Activated B cell treated with CpG ODN at 0.5 μM for 24 hours (primary cell): ENCODE results near the gene ZNF292. TPM values are rescaled to one million over a fixed set of nuclear protein-coding genes. Genes with fewer than 3 reads are reported as not detected.
A peak's percentile ranks its signal among the peaks of the same experiment; 100 is the strongest.
"Not testable (repeated sequence)": the region's sequence is repeated elsewhere in the genome, so short reads cannot be mapped to it uniquely, and the experiment has no call there.

ENCODE experiments used
- ATAC-seq: fragments of 200-7000 bp; cut with Tn5 transposase; one replicate; pipeline ENCODE4 v1.10.0; 2021; ENCODE audit warnings: low read depth, mild to moderate bottlenecking, moderate library complexity
- CTCF ChIA-PET: fragments of 350-600 bp; sonication (Branson Sonifier 250); formaldehyde crosslinking; loops from one replicate; lab custom pipeline; 2021; ENCODE audit warnings: antibody characterized with exemption; lab: Charles Lee
- POLR2A ChIA-PET: fragments of 350-600 bp; sonication (Branson Sonifier 250); formaldehyde crosslinking; loops from one replicate; lab custom pipeline; 2021; ENCODE audit warnings: antibody characterized with exemption; lab: Charles Lee
- DNase-seq: peaks from one replicate; pipeline ENCODE4 v3.0.0; 2022
- H3K27ac Mint-ChIP-seq: one replicate; pipeline ENCODE4 v1.8.0; 2020; ENCODE audit warnings: mixed read lengths
- H3K27me3 Mint-ChIP-seq: one replicate; pipeline ENCODE4 v1.8.0; 2021; ENCODE audit warnings: mixed read lengths
- H3K36me3 Mint-ChIP-seq: one replicate; pipeline ENCODE4 v1.8.0; 2021; ENCODE audit warnings: low read depth, mixed read lengths
- H3K4me1 Mint-ChIP-seq: one replicate; pipeline ENCODE4 v1.8.0; 2021; ENCODE audit warnings: mixed read lengths
- H3K4me3 Mint-ChIP-seq: one replicate; pipeline ENCODE4 v1.8.0; 2020; ENCODE audit warnings: mild to moderate bottlenecking, mixed read lengths
- H3K9me3 Mint-ChIP-seq: one replicate; pipeline ENCODE4 v1.8.0; 2020; ENCODE audit warnings: mixed read lengths
- intact Hi-C: fragments of 100-400 bp; cut with micrococcal nuclease; formaldehyde crosslinking; loops from one replicate; pipeline ENCODE4 v1.15.1; 2024
- total RNA-seq: library from RNA; stranded (reverse); gene quantifications from 2 replicates; pipeline ENCODE4 v1.2.3, GENCODE V29; 2022
- TF ChIP-seq, protein P1 (sequence below): fragments of 200-600 bp; IDR thresholded peaks from one replicate; pipeline ENCODE4 v1.8.0; 2022; ENCODE audit warnings: antibody characterized with exemption, mild to moderate bottlenecking

Gene ZNF292
- total RNA-seq, 1 donor from 2014 or later = 66.6 TPM

DNA sequence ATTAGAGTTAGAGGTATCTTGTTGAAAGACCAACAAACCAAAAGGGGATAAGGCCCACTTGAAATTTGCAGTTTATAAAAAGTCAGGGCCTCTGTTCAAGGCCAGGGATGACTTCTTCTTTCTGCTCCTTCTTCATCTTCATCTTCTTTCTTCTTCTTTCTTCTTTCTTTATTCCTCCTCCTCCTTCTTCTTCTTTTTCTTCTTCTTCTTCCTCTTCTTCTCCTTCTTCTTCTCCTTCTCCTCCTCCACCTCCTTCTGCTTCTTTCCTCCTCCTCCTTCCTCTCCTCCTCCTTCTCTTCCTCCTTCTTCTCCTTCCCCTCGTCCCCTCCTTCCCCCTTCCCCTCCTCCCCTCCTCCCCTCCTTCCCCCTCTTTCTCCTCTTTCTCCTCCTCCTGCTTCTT lies 18.4 kb upstream of the ZNF292 start:
- ATAC-seq (no peak), DNase-seq (no peak)
- ChIA-PET CTCF (interaction anchor here (0.6 to 1.6 kb wide), 3 partner anchors 74 to 371 kb away, joined by 3 to 4 read pairs (median 4); no protein-coding TSS in a partner anchor), POLR2A (no interaction called here)
- no peaks in the 10 kb centered on the region for H3K36me3 Mint-ChIP-seq
- no peaks in the 10 kb centered on the region for H3K9me3 Mint-ChIP-seq
- intact Hi-C loops = loop anchor here (5.0 kb wide), 2 partner anchors 185 to 370 kb away; partner anchors contain the start of gene SMIM8
- TF ChIP-seq, protein P1, sequence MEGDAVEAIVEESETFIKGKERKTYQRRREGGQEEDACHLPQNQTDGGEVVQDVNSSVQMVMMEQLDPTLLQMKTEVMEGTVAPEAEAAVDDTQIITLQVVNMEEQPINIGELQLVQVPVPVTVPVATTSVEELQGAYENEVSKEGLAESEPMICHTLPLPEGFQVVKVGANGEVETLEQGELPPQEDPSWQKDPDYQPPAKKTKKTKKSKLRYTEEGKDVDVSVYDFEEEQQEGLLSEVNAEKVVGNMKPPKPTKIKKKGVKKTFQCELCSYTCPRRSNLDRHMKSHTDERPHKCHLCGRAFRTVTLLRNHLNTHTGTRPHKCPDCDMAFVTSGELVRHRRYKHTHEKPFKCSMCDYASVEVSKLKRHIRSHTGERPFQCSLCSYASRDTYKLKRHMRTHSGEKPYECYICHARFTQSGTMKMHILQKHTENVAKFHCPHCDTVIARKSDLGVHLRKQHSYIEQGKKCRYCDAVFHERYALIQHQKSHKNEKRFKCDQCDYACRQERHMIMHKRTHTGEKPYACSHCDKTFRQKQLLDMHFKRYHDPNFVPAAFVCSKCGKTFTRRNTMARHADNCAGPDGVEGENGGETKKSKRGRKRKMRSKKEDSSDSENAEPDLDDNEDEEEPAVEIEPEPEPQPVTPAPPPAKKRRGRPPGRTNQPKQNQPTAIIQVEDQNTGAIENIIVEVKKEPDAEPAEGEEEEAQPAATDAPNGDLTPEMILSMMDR = no peak
- H3K4me1 Mint-ChIP-seq = peaks cover 3% of the 10 kb centered on the region
- peaks cover 4% of the 10 kb centered on the region for H3K27me3 Mint-ChIP-seq
- H3K27ac Mint-ChIP-seq = no peak overlapping the region
- no peak overlapping the region for H3K4me3 Mint-ChIP-seq

- ChIA-PET CTCF (interaction anchor here (0.8 to 2.6 kb wide), 19 partner anchors 8 to 1732 kb away, joined by 3 to 12 read pairs (median 4); partner anchors contain the start of gene ZNF292), POLR2A (no interaction called here)
- Mint-ChIP-seq H3K4me3 (no peak overlapping the region), H3K4me1 (peaks cover 3% of the 10 kb centered on the region), H3K36me3 (no peaks in the 10 kb centered on the region), H3K9me3 (no peaks in the 10 kb centered on the region), H3K27me3 (peaks cover 4% of the 10 kb centered on the region), H3K27ac (no peak overlapping the region)
- peak; percentile 69 for ATAC-seq
- TF ChIP-seq, protein P1 = peak; percentile 66
- intact Hi-C loops = loop anchor here (1.0 to 5.0 kb wide), 6 partner anchors 16 to 1731 kb away; partner anchors contain the start of genes SMIM8 and ZNF292
- DNase-seq = no peak
Observed at GRCh38 chr6:87139236-87139635, 16.1 kb upstream of the ZNF292 start.

GRCh38 chr6:87139927-87140326 lies 15.4 kb upstream of the ZNF292 start:
- ChIA-PET POLR2A (interaction anchor here (1.0 kb wide), 1 partner anchor 14 kb away, joined by 4 read pairs; no protein-coding TSS in a partner anchor), CTCF (interaction anchor here (0.8 to 2.6 kb wide), 12 partner anchors 12 to 1731 kb away, joined by 3 to 12 read pairs (median 4); no protein-coding TSS in a partner anchor)
- H3K27ac Mint-ChIP-seq, DNase-seq, ATAC-seq, H3K27me3 Mint-ChIP-seq, H3K9me3 Mint-ChIP-seq, H3K4me3 Mint-ChIP-seq, H3K4me1 Mint-ChIP-seq, H3K36me3 Mint-ChIP-seq: not testable (repeated sequence)
- intact Hi-C loops = loop anchor here (1.0 to 5.0 kb wide), 6 partner anchors 15 to 1730 kb away; partner anchors contain the start of genes SMIM8 and ZNF292

DNA sequence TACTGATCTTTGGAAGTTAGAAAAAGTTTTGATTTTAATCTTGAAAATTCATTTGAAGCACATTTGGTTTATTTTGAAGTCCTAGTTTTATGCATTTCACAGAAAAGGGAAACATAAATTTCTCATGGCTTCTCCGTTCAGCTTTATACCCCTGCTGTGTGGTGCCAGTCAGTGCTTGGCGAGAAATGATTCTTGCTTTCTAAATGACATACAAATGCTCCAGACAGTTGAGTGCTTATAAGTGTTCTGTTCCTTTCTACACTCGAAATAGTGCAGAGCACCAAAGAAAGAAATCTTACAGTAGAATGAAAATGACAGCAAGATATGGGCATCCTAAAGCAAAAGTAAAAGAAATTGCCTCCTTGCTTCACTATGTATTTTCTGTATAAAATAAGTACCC lies 9.0 kb upstream of the ZNF292 start:
- Mint-ChIP-seq H3K27me3 (no peaks in the 10 kb centered on the region), H3K4me1 (peaks cover 5% of the 10 kb centered on the region), H3K4me3 (no peak overlapping the region), H3K9me3 (no peaks in the 10 kb centered on the region), H3K27ac (peak overlapping the region; percentile 24), H3K36me3 (no peaks in the 10 kb centered on the region)
- TF ChIP-seq, protein P1 = no peak
- intact Hi-C loops = no loop called here
- DNase-seq (no peak), ATAC-seq (no peak)
- ChIA-PET CTCF (no interaction called here), POLR2A (no interaction called here)

DNA sequence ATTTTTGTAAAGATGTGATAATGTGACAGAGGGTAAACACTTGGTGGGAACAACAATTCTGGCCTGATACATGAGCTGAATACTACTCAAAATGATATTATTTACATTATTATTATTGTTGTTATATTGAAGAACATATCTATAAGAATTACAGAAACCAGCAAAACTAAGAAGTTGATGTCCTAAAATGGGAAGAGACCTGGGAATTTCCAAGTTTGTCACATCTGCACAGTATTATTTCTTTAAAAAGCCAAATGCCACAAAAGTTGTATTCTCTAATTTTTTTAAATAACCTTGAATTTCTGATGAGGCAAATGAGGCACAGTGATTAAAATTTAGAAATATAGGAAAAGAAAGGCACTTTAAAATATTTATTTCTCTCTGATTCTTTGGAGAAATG lies 5.0 kb upstream of the ZNF292 start:
- H3K27ac Mint-ChIP-seq = no peak overlapping the region
- no peak overlapping the region for H3K4me3 Mint-ChIP-seq
- ChIA-PET POLR2A (no interaction called here), CTCF (no interaction called here)
- TF ChIP-seq, protein P1 = no peak
- H3K36me3 Mint-ChIP-seq = peaks cover 5% of the 10 kb centered on the region
- no peak for ATAC-seq
- H3K27me3 Mint-ChIP-seq = no peaks in the 10 kb centered on the region
- intact Hi-C loops = loop anchor here (5.0 to 10.0 kb wide), 4 partner anchors 994 to 1814 kb away; partner anchors contain the start of gene RNGTT
- DNase-seq = no peak
- H3K4me1 Mint-ChIP-seq = peaks cover 37% of the 10 kb centered on the region
- no peaks in the 10 kb centered on the region for H3K9me3 Mint-ChIP-seq
